ENCODE data around the gene ENO1. TPM values are rescaled to one million over a fixed set of nuclear protein-coding genes. Genes with fewer than 3 reads are reported as not detected.
"Not testable (repeated sequence)": the region's sequence is repeated elsewhere in the genome, so short reads cannot be mapped to it uniquely, and the experiment has no call there.

Gene ENO1
- total RNA-seq (2014; rRNA removed; shearing (Covaris generic)), result 3,733 and 4,039 TPM in 2 replicates

- DNase-seq (ENCODE audit: low read depth), result no peak
Measured at GRCh38 chr1:8878448-8878697, at the start of gene ENO1. TSS of gene ENO1 (minus strand) at chr1:8878686. CDS start at chr1:8874908, 3,778 bp downstream.

GRCh38 chr1:8926707-8927694 is 48.5 kb upstream of the ENO1 start:
- DNase-seq (ENCODE audit: low read depth), result no peak

- no peak for DNase-seq (ENCODE audit: low read depth)
Measured at GRCh38 chr1:8925960-8926359, 47.5 kb upstream of the ENO1 start.

- no peak for DNase-seq (ENCODE audit: low read depth)
Measured at GRCh38 chr1:8925406-8925805, 46.9 kb upstream of the ENO1 start.

GRCh38 chr1:8922962-8923361 is 44.5 kb upstream of the ENO1 start:
- DNase-seq (ENCODE audit: low read depth), result no peak

- not testable (repeated sequence) for DNase-seq (ENCODE audit: low read depth)
Measured at GRCh38 chr1:8917536-8917935, 39.0 kb upstream of the ENO1 start.

GRCh38 chr1:8915446-8915845 is 37.0 kb upstream of the ENO1 start:
- no peak for DNase-seq (ENCODE audit: low read depth)

- DNase-seq (ENCODE audit: low read depth), result no peak
Measured at GRCh38 chr1:8914466-8914865, 36.0 kb upstream of the ENO1 start.

- no peak for DNase-seq (ENCODE audit: low read depth)
Measured at GRCh38 chr1:8913457-8913856, 35.0 kb upstream of the ENO1 start.

- no peak for DNase-seq (ENCODE audit: low read depth)
Measured at GRCh38 chr1:8911416-8912309, 33.2 kb upstream of the ENO1 start.

GRCh38 chr1:8910914-8911313 is 32.4 kb upstream of the ENO1 start:
- DNase-seq (ENCODE audit: low read depth), result no peak

GRCh38 chr1:8910331-8910730 is 31.8 kb upstream of the ENO1 start:
- DNase-seq (ENCODE audit: low read depth), result no peak

- no peak for DNase-seq (ENCODE audit: low read depth)
Measured at GRCh38 chr1:8908388-8909151, 30.1 kb upstream of the ENO1 start.

GRCh38 chr1:8905582-8906191 is 27.2 kb upstream of the ENO1 start:
- no peak for DNase-seq (ENCODE audit: low read depth)

GRCh38 chr1:8903908-8904650 is 25.6 kb upstream of the ENO1 start:
- peak; percentile 95 for DNase-seq (ENCODE audit: low read depth)

GRCh38 chr1:8903410-8903809 is 24.9 kb upstream of the ENO1 start:
- DNase-seq (ENCODE audit: low read depth), result no peak

- DNase-seq (ENCODE audit: low read depth), result peak; percentile 37
Measured at GRCh38 chr1:8902765-8903164, 24.3 kb upstream of the ENO1 start.

GRCh38 chr1:8900684-8901083 is 22.2 kb upstream of the ENO1 start:
- not testable (repeated sequence) for DNase-seq (ENCODE audit: low read depth)

- DNase-seq (ENCODE audit: low read depth), result no peak
Measured at GRCh38 chr1:8899046-8899445, 20.6 kb upstream of the ENO1 start.

- DNase-seq (ENCODE audit: low read depth), result not testable (repeated sequence)
Measured at GRCh38 chr1:8898418-8898817, 19.9 kb upstream of the ENO1 start.

GRCh38 chr1:8897505-8897904 is 19.0 kb upstream of the ENO1 start:
- not testable (repeated sequence) for DNase-seq (ENCODE audit: low read depth)

Measured in Daoy (cell line).